ENCODE results near the gene L1CAM.

The L1CAM gene

DNA sequence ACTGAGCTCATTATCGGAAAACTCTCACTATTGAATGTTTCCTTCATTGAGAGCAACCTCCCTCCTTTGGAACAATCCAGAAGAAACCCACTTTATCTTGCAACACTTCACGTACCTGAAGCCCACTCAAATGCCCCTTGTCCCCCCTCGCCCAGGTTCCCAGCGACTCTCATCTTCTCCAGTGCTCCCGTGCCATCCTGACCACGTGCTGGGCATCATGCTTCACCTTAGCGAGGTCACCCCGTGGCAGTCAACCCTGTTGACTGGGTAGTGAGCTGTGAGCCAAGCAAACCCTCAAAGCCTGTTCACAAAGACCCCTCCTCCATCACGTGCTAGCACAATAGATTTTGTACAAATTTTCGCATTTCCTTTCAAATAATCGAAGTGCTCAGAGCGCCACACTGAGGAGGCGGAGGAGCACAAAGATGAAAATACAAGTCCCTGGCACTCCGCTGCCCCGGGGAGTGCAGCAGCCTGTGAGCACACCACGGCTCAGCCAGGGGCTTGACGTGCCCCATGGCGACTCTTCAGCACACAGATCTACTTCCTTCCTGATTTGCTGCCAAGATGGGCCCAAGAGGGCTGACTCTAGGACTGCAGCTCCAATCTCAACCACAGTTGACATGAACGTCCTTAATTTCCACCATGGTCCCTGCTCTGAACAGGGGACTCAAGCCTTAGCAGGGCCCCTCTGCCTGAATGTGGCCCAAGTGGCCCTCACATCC, 71.2 kb downstream of the L1CAM start:
- TF ChIP-seq, protein P1, sequence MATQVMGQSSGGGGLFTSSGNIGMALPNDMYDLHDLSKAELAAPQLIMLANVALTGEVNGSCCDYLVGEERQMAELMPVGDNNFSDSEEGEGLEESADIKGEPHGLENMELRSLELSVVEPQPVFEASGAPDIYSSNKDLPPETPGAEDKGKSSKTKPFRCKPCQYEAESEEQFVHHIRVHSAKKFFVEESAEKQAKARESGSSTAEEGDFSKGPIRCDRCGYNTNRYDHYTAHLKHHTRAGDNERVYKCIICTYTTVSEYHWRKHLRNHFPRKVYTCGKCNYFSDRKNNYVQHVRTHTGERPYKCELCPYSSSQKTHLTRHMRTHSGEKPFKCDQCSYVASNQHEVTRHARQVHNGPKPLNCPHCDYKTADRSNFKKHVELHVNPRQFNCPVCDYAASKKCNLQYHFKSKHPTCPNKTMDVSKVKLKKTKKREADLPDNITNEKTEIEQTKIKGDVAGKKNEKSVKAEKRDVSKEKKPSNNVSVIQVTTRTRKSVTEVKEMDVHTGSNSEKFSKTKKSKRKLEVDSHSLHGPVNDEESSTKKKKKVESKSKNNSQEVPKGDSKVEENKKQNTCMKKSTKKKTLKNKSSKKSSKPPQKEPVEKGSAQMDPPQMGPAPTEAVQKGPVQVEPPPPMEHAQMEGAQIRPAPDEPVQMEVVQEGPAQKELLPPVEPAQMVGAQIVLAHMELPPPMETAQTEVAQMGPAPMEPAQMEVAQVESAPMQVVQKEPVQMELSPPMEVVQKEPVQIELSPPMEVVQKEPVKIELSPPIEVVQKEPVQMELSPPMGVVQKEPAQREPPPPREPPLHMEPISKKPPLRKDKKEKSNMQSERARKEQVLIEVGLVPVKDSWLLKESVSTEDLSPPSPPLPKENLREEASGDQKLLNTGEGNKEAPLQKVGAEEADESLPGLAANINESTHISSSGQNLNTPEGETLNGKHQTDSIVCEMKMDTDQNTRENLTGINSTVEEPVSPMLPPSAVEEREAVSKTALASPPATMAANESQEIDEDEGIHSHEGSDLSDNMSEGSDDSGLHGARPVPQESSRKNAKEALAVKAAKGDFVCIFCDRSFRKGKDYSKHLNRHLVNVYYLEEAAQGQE (IDR thresholded peaks at IDR 0.05; ENCODE audit: insufficient read depth in 1 of 2, low read depth in 2 of 2, low read length in 2 of 2) = no peak
- no peak for TF ChIP-seq TAF1 (IDR thresholded peaks at IDR 0.05; ENCODE audit: borderline replicate concordance, insufficient read depth, low read length)
- no peak for TF ChIP-seq FOXP2 (optimal IDR thresholded peaks at IDR 0.05; ENCODE audit: borderline replicate concordance, extremely low read depth, extremely low read length, insufficient read depth)
- TF ChIP-seq POLR2AphosphoS5 (IDR thresholded peaks at IDR 0.05; ENCODE audit: low read depth, low read length) = no peak
- no peak for TF ChIP-seq SIN3A (IDR thresholded peaks at IDR 0.05; ENCODE audit: borderline replicate concordance, insufficient read depth, low read length)

DNA sequence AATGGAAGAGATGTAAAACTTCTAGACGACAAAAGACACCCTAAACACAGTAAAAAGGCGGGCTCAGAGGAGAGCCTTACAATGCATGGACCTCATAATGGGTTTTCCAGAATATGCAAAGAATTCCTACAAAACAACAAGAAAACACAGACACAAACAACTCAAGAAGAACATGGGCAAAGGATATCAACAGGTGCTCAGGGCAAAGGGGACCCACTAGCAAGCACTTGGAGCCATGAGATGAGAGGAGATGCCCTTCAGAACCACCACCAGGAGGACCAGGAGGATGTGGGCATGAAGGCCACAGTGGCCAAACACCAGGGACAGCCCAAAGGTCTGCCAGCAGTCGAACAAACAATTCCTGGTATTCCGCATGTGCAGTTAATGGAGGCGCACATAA, 72.8 kb downstream of the L1CAM start:
- TF ChIP-seq SIN3A (IDR thresholded peaks at IDR 0.05; ENCODE audit: borderline replicate concordance, insufficient read depth, low read length) = no peak

DNA sequence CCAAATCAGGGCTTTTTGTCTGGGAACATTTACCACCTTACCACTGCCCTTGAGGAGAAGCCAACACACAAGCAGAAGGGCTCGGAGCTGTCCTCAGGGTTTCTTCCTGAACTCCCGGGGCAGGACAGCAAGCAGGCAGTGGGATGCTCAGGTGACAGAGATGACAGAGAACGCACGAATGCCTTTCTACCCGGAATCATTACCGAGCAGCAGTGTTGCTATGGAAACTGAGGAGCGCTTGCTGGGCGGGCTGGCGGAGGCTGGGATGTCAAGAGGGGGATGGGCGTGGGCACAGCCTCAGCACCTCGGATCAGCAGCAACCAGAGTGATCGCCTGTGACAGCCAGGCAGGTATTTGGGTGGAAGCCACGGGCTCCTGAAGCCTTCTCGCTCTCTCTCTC, 73.8 kb downstream of the L1CAM start:
- TF ChIP-seq POLR2AphosphoS5 (IDR thresholded peaks at IDR 0.05; ENCODE audit: low read depth, low read length) (no peak), FOXP2 (optimal IDR thresholded peaks at IDR 0.05; ENCODE audit: borderline replicate concordance, extremely low read depth, extremely low read length, insufficient read depth) (no peak), SIN3A (IDR thresholded peaks at IDR 0.05; ENCODE audit: borderline replicate concordance, insufficient read depth, low read length) (no peak), TAF1 (IDR thresholded peaks at IDR 0.05; ENCODE audit: borderline replicate concordance, insufficient read depth, low read length) (no peak)
- TF ChIP-seq, protein P1 (IDR thresholded peaks at IDR 0.05; ENCODE audit: insufficient read depth in 1 of 2, low read depth in 2 of 2, low read length in 2 of 2) = no peak
